H1 (cell line): ENCODE data around the gene NFIA. TPM values are rescaled to one million over a fixed set of nuclear protein-coding genes. Genes with fewer than 3 reads are reported as not detected.

Experiments used
- CTCF ChIA-PET: fragments of 300-600 bp; sonication (Branson Sonifier 250); formaldehyde crosslinking; loops from one replicate; lab custom pipeline; 2021; ENCODE audit not compliant: partially characterized antibody; lab: Charles Lee
- POLR2A ChIA-PET: fragments of 300-600 bp; sonication (Branson Sonifier 250); formaldehyde crosslinking; loops from one replicate; lab custom pipeline; 2021; ENCODE audit warnings: inconsistent platforms; ENCODE audit not compliant: partially characterized antibody; lab: Charles Lee
- DNase-seq, 2 experiments: peaks; one replicate each; pipeline versions ENCODE4 v3.0.0 to v3.0.0-alpha.2; 2010 to 2022; ENCODE audit warnings: low spot score in 2 of 2, low read depth in 1 of 2, mixed read lengths in 1 of 2
- FAIRE-seq: peaks from 2 replicates; lab custom pipeline; 2011; peaks lifted over from hg19 to GRCh38; lab: Jason Lieb, UNC
- H2AFZ ChIP-seq: 2 replicates; pipeline ENCODE4 v1.8.1; 2012; ENCODE audit warnings: low read length, inconsistent platforms
- H2AK5ac ChIP-seq: 2 replicates; pipeline ENCODE4 v1.6.1; 2013; ENCODE audit warnings: low read depth, low read length
- H2BK120ac ChIP-seq: replicated peaks from 2 replicates; pipeline ENCODE3; 2013; ENCODE audit warnings: low read depth, low read length, inconsistent platforms
- H2BK12ac ChIP-seq: 2 replicates; pipeline ENCODE4 v1.6.1; 2013; ENCODE audit warnings: low read depth, low read length
- H2BK15ac ChIP-seq: 2 replicates; pipeline ENCODE4 v1.6.1; 2013; ENCODE audit warnings: low read length
- H2BK20ac ChIP-seq: 2 replicates; pipeline ENCODE4 v1.6.1; 2013; ENCODE audit warnings: low read length
- H2BK5ac ChIP-seq: 2 replicates; pipeline ENCODE4 v1.6.1; 2013; ENCODE audit warnings: low read depth, low read length
- H3K14ac ChIP-seq: 2 replicates; pipeline ENCODE4 v1.6.1; 2013; ENCODE audit warnings: inconsistent platforms; ENCODE audit not compliant: insufficient read length
- H3K18ac ChIP-seq: 2 replicates; pipeline ENCODE4 v1.6.1; 2013; ENCODE audit warnings: low read length; ENCODE audit errors: extremely low read depth
- H3K23ac ChIP-seq: 2 replicates; pipeline ENCODE4 v1.6.1; 2013; ENCODE audit warnings: inconsistent platforms; ENCODE audit not compliant: insufficient read length
- H3K23me2 ChIP-seq: 2 replicates; pipeline ENCODE4 v1.6.1; 2013; ENCODE audit warnings: low read depth, low read length
- H3K27ac ChIP-seq: 2 replicates; pipeline ENCODE4 v1.6.1; 2011; ENCODE audit warnings: low read depth, low read length, inconsistent platforms
- H3K27me3 ChIP-seq, 4 experiments: replicated peaks in 1 of 4; 1 replicate in 1 of 4; 2 replicates in 3 of 4; pipeline versions ENCODE4 v1.6.1 to v1.8.1; 2011 to 2013; ENCODE audit warnings: low read length in 3 of 4, mild to moderate bottlenecking in 3 of 4, inconsistent platforms in 2 of 4, mixed read lengths in 2 of 4, moderate library complexity in 1 of 4; ENCODE audit not compliant: control insufficient read depth in 3 of 4, insufficient read depth in 3 of 4; ENCODE audit errors: extremely low read depth in 1 of 4
- H3K36me3 ChIP-seq, 4 experiments: 2 replicates each; pipeline versions ENCODE4 v1.6.1 to v1.8.1; 2011 to 2013; ENCODE audit warnings: mild to moderate bottlenecking in 4 of 4, low read length in 3 of 4, moderate library complexity in 2 of 4, control low read depth in 1 of 4, inconsistent platforms in 1 of 4; ENCODE audit not compliant: insufficient read depth in 4 of 4, control insufficient read depth in 2 of 4
- H3K4ac ChIP-seq: replicated peaks from 2 replicates; pipeline ENCODE3; 2013; ENCODE audit warnings: low read length, low read depth, mixed read lengths, inconsistent platforms; ENCODE audit not compliant: insufficient read length
- H3K4me1 ChIP-seq, 4 experiments: replicated peaks in 1 of 4; 1 replicate in 1 of 4; 2 replicates in 3 of 4; pipeline versions ENCODE4 v1.6.1 to v1.8.1; 2011 to 2013; ENCODE audit warnings: low read length in 3 of 4, inconsistent platforms in 2 of 4, mixed read lengths in 1 of 4; ENCODE audit not compliant: insufficient read depth in 4 of 4, control insufficient read depth in 3 of 4
- H3K4me2 ChIP-seq, 2 experiments: 2 replicates each; pipeline versions ENCODE4 v1.6.1 to v1.8.1; 2011 to 2013; ENCODE audit warnings: low read depth in 2 of 2, low read length in 2 of 2, control low read depth in 1 of 2, inconsistent platforms in 1 of 2, mild to moderate bottlenecking in 1 of 2; ENCODE audit not compliant: insufficient read depth in 1 of 2
- H3K4me3 ChIP-seq, 4 experiments: fragments of 200-600, 300-600 bp in 1 of 4; sonication (generic), shearing (Covaris generic), sonication (Bioruptor Twin) in 1 of 4; 2 replicates each; pipeline versions ENCODE4 v1.5.1 to v1.8.1; 2011 to 2016; ENCODE audit warnings: low read length in 4 of 4, low read depth in 3 of 4, control low read depth in 2 of 4, inconsistent platforms in 2 of 4, mild to moderate bottlenecking in 2 of 4, mixed read lengths in 1 of 4, moderate library complexity in 1 of 4; ENCODE audit not compliant: insufficient read depth in 2 of 4; ENCODE audit errors: extremely low read depth in 1 of 4
- H3K56ac ChIP-seq: replicated peaks from 2 replicates; pipeline ENCODE3; 2013; ENCODE audit warnings: low read depth, mild to moderate bottlenecking, mixed read lengths, low read length, inconsistent platforms; ENCODE audit not compliant: insufficient read length
- H3K79me1 ChIP-seq: 2 replicates; pipeline ENCODE4 v1.6.1; 2013; ENCODE audit warnings: low read depth, low read length, control low read depth
- H3K79me2 ChIP-seq, 2 experiments: 2 replicates each; pipeline versions ENCODE4 v1.6.1 to v1.8.1; 2012 to 2013; ENCODE audit warnings: low read length in 2 of 2, mild to moderate bottlenecking in 2 of 2, inconsistent platforms in 1 of 2; ENCODE audit not compliant: insufficient read depth in 2 of 2, control insufficient read depth in 1 of 2
- H3K9ac ChIP-seq, 4 experiments: replicated peaks in 1 of 4; 1 replicate in 1 of 4; 2 replicates in 3 of 4; pipeline versions ENCODE4 v1.6.1 to v1.8.1; 2011 to 2013; ENCODE audit warnings: low read depth in 3 of 4, low read length in 3 of 4, control low read depth in 2 of 4, mild to moderate bottlenecking in 2 of 4, moderate library complexity in 2 of 4, inconsistent platforms in 1 of 4; ENCODE audit errors: extremely low read depth in 1 of 4
- H3K9me3 ChIP-seq, 2 experiments: 2 replicates each; pipeline versions ENCODE4 v1.6.1 to v1.8.1; 2012 to 2013; ENCODE audit warnings: mild to moderate bottlenecking in 2 of 2, moderate library complexity in 2 of 2, control low read depth in 1 of 2, inconsistent platforms in 1 of 2, low read depth in 1 of 2, low read length in 1 of 2, mixed read lengths in 1 of 2; ENCODE audit not compliant: insufficient read depth in 2 of 2
- H4K20me1 ChIP-seq, 2 experiments: replicated peaks in 1 of 2; 2 replicates each; pipeline versions ENCODE3 to v1.8.1; 2011 to 2013; ENCODE audit warnings: inconsistent platforms in 2 of 2, low read length in 2 of 2, mild to moderate bottlenecking in 1 of 2; ENCODE audit not compliant: insufficient read depth in 2 of 2, control insufficient read depth in 1 of 2
- H4K5ac ChIP-seq: 2 replicates; pipeline ENCODE4 v1.6.1; 2013; ENCODE audit warnings: low read length, low read depth, mixed read lengths, inconsistent platforms; ENCODE audit not compliant: insufficient read length
- H4K8ac ChIP-seq: 2 replicates; pipeline ENCODE4 v1.8.0; 2013; ENCODE audit warnings: mild to moderate bottlenecking, moderate library complexity, low read length, inconsistent platforms; ENCODE audit not compliant: insufficient read depth; ENCODE audit errors: extremely low read depth
- H4K91ac ChIP-seq: replicated peaks from 2 replicates; pipeline ENCODE3; 2013; ENCODE audit warnings: low read length, mixed read lengths, inconsistent platforms; ENCODE audit not compliant: insufficient read length
- BACH1 ChIP-seq: IDR thresholded peaks from 2 replicates; pipeline ENCODE4 v1.6.1; 2012; ENCODE audit warnings: low read length, improper control_type of control experiment
- BRCA1 ChIP-seq: IDR thresholded peaks from 2 replicates; pipeline ENCODE4 v1.6.1; 2012; ENCODE audit warnings: low read depth, low read length, improper control_type of control experiment
- CBX8 ChIP-seq: fragments of 300-800, 300-1000 bp; sonication (generic); IDR thresholded peaks from 2 replicates; pipeline ENCODE4 v1.7.1; 2016; ENCODE audit warnings: low read depth, low read length, borderline replicate concordance
- CEBPB ChIP-seq: IDR thresholded peaks from 2 replicates; pipeline ENCODE4 v1.6.1; 2012; ENCODE audit warnings: low read depth, low read length
- CHD2 ChIP-seq: IDR thresholded peaks from 2 replicates; pipeline ENCODE4 v1.6.1; 2012; ENCODE audit warnings: low read length, improper control_type of control experiment
- FOSL1 ChIP-seq: IDR thresholded peaks from 2 replicates; pipeline ENCODE4 v1.6.1; 2011; ENCODE audit warnings: mild to moderate bottlenecking, low read depth, low read length, moderate library complexity; ENCODE audit not compliant: insufficient read depth
- JUN ChIP-seq: IDR thresholded peaks from 2 replicates; pipeline ENCODE4 v1.6.1; 2011; ENCODE audit warnings: low read depth, mild to moderate bottlenecking, improper control_type of control experiment, low read length
- KDM4A ChIP-seq: IDR thresholded peaks from one replicate; pipeline ENCODE4 v1.7.1; 2012; ENCODE audit warnings: low read depth, mild to moderate bottlenecking, moderate library complexity, low read length, inconsistent platforms; ENCODE audit not compliant: severe bottlenecking
- NANOG ChIP-seq: IDR thresholded peaks from 2 replicates; pipeline ENCODE4 v1.6.1; 2011; ENCODE audit warnings: low read length, low read depth, mild to moderate bottlenecking, inconsistent platforms; ENCODE audit not compliant: insufficient read depth, poor library complexity, severe bottlenecking
- NRF1 ChIP-seq: IDR thresholded peaks from 2 replicates; pipeline ENCODE4 v1.6.1; 2011; ENCODE audit warnings: mild to moderate bottlenecking, low read depth, low read length, improper control_type of control experiment
- SUZ12 ChIP-seq: fragments of 200-600 bp; sonication (generic); IDR thresholded peaks from 2 replicates; pipeline ENCODE4 v1.6.1; 2012; ENCODE audit warnings: mild to moderate bottlenecking, inconsistent platforms, low read length, moderate library complexity, mixed read lengths
- USF2 ChIP-seq: IDR thresholded peaks from 2 replicates; pipeline ENCODE4 v1.6.1; 2011; ENCODE audit warnings: low read length, improper control_type of control experiment
- polyA plus RNA-seq, 7 experiments: library from polyadenylated mRNA; depleted of rRNA in 3 of 7; stranded (reverse) in 5 of 7; unstranded in 2 of 7; fragments of >200 nt in 5 of 7; fragments of 200-250 nt in 2 of 7; gene quantifications; 1 replicate in 5 of 7; 2 replicates in 1 of 7; 4 replicates in 1 of 7; pipeline versions ENCODE4 v1.2.1 to v1.2.3, GENCODE V29; 2011 to 2013; ENCODE audit warnings: missing spikeins in 2 of 7, mixed read lengths in 2 of 7
- total RNA-seq: library from RNA; stranded (reverse); fragmentation: NEBNext Ultra II Directional; extraction: Animal tissue kit (Norgen Biotek cat#: 25700); gene quantifications from 2 replicates; pipeline ENCODE4 v1.2.1, GENCODE V29; 2021
- TF ChIP-seq, protein P1 (sequence below): IDR thresholded peaks from 2 replicates; pipeline ENCODE4 v1.6.1; 2012; ENCODE audit warnings: low read length, inconsistent platforms

The NFIA gene
- total and polyA plus RNA-seq, 2 of the 8 experiments (the other 6 are each of a cell fraction or from before 2014, with no cell fraction given): 1.8 to 2.3 TPM

DNA sequence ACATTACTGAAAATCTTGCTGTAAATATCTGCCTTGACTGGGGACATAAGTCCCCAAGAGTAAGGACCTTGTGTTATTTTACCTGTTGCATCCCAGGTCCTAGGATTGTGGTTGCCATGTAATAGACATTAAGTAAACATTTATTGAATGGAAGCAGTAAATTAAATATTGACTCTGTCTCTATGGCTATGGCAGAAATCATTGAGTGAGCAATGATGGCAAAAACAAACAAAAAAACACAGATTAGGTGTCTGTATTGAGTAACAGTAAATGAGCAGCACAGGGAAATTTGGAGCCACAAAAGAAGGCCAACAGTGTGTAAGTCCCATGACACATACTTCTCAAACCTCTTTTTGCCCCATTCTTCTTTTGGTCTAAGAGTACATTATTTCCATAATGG, 240.4 kb downstream of the NFIA start:
- POLR2A ChIA-PET: no interaction called here
- FAIRE-seq (no peak), DNase-seq (no peak)
- Histone ChIP-seq H2BK15ac (no peak overlapping the region), H3K4me2 (no peak overlapping the region), H3K4ac (no peak overlapping the region), H4K20me1 (no peaks in the 10 kb centered on the region), H2BK120ac (no peak overlapping the region), H3K9ac (no peak overlapping the region), H2AFZ (no peak overlapping the region), H3K18ac (no peak overlapping the region), H3K23ac (no peak overlapping the region), H3K27ac (no peak overlapping the region), H3K79me2 (no peaks in the 10 kb centered on the region), H3K9me3 (no peaks in the 10 kb centered on the region), H4K91ac (no peak overlapping the region), H3K14ac (no peak overlapping the region), H4K8ac (no peak overlapping the region), H3K27me3 (no peaks in the 10 kb centered on the region), H3K36me3 (no peaks in the 10 kb centered on the region), H3K23me2 (no peaks in the 10 kb centered on the region), H2AK5ac (no peak overlapping the region), H3K56ac (no peak overlapping the region), H3K4me3 (no peak overlapping the region), H3K4me1 (peaks cover 0 to 7% (median 4%) of the 10 kb centered on the region in 4 experiments; a peak in 5 of 7 replicates), H4K5ac (no peak overlapping the region), H3K79me1 (no peaks in the 10 kb centered on the region), H2BK5ac (no peak overlapping the region), H2BK20ac (no peak overlapping the region), H2BK12ac (no peak overlapping the region)
- CTCF ChIA-PET: no interaction called here
- TF ChIP-seq KDM4A: no peak
- TF ChIP-seq BRCA1: no peak
- TF ChIP-seq CBX8: no peak
- no peak for TF ChIP-seq USF2
- TF ChIP-seq CEBPB: no peak
- no peak for TF ChIP-seq SUZ12
- TF ChIP-seq JUN: no peak
- no peak for TF ChIP-seq NANOG
- TF ChIP-seq BACH1: no peak
- no peak for TF ChIP-seq CHD2
- no peak for TF ChIP-seq NRF1
- TF ChIP-seq, protein P1, sequence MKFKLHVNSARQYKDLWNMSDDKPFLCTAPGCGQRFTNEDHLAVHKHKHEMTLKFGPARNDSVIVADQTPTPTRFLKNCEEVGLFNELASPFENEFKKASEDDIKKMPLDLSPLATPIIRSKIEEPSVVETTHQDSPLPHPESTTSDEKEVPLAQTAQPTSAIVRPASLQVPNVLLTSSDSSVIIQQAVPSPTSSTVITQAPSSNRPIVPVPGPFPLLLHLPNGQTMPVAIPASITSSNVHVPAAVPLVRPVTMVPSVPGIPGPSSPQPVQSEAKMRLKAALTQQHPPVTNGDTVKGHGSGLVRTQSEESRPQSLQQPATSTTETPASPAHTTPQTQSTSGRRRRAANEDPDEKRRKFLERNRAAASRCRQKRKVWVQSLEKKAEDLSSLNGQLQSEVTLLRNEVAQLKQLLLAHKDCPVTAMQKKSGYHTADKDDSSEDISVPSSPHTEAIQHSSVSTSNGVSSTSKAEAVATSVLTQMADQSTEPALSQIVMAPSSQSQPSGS: no peak
- no peak for TF ChIP-seq FOSL1
